Measurements from ENCODE around the gene IPO13. TPM values are rescaled to one million over a fixed set of nuclear protein-coding genes. Genes with fewer than 3 reads are reported as not detected.

IPO13 gene
- total RNA-seq, 2 donors from 2014 or later: 18.6 to 21.5 TPM

DNA sequence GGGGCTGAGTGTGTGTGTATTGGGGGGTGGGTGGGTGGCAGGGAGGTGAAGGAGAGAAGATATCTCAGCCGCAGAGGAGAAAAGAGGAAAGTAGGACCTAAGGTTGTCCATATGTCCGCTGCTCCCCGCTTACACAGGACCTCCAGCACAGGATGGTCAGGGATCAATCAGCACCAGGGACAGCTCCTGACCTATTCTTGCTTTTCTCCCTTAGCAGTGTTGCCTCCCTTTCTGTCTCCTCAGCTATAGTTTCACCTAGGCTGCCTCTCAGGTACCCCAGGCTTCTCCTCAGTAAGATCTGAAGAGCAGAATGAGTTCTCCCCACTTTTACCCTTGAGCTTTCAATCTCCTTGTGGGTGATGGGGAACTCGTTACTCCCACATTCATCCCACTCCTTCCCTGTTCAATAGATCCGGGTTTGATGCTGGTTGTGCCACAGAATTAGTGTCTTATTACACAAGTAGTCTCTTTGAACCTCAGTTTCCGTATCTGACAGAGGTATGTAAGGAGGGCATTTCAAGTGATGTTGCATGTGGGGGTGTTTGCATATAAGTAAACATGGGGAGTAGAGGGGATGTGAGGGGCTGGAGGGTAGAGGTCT is 21.7 kb downstream of the IPO13 start:
- Mint-ChIP-seq H3K4me1 (peaks cover 1% of the 10 kb centered on the region), H3K4me3 (no peak overlapping the region), H3K36me3 (ENCODE audit: low read depth) (peaks cover 17% of the 10 kb centered on the region), H3K9me3 (no peaks in the 10 kb centered on the region), H3K27me3 (ENCODE audit: insufficient read depth) (no peaks in the 10 kb centered on the region), H3K27ac (no peak overlapping the region)
- no peak overlapping the region for H3K4me3 ChIP-seq (ENCODE audit: low read length)
- TF ChIP-seq CTCF (conservative IDR thresholded peaks at IDR 0.05): no peak
- no peaks in the 10 kb centered on the region for H3K4me1 ChIP-seq (ENCODE audit: control insufficient read depth, insufficient read depth, low read length)
- H3K9ac ChIP-seq (ENCODE audit: extremely low read depth, low read length, poor library complexity, severe bottlenecking): no peak overlapping the region
- WGBS, 2 experiments (ENCODE audit: insufficient coverage in 1 of 2, insufficient read length in 1 of 2): 89 to 91% methylated on average over 4 to 6 of the region's 6 CpGs
- H3K9me3 ChIP-seq (ENCODE audit: control insufficient read depth, low read length): no peaks in the 10 kb centered on the region
- H3K27ac ChIP-seq (ENCODE audit: low read depth, low read length): no peak overlapping the region
- H3K36me3 ChIP-seq (ENCODE audit: control insufficient read depth, insufficient read depth, low read length): peaks cover 19% of the 10 kb centered on the region
- H3K27me3 ChIP-seq (ENCODE audit: control insufficient read depth, insufficient read depth, low read length, poor library complexity, severe bottlenecking): no peaks in the 10 kb centered on the region
- peak; percentile 90 for DNase-seq

DNA sequence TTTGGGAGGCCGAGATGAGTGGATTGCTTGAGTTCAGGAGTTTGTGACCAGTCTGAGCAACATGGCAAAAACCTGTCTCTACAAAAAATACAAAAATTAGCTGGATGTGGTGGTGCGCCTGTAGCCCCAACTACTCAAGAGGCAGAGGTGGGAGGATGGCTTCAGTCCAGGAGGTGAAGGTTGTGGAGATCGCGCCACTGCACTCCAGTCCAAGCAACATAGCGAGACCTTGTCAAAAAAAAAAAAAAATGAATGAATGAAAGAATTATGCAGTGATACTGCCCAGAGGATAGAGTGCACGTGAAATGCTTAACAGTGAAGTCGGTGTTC is 22.6 kb downstream of the IPO13 start:
- Histone ChIP-seq H3K9me3 (ENCODE audit: control insufficient read depth, low read length) (no peaks in the 10 kb centered on the region), H3K27me3 (ENCODE audit: control insufficient read depth, insufficient read depth, low read length, poor library complexity, severe bottlenecking) (no peaks in the 10 kb centered on the region), H3K9ac (ENCODE audit: extremely low read depth, low read length, poor library complexity, severe bottlenecking) (no peak overlapping the region), H3K36me3 (ENCODE audit: control insufficient read depth, insufficient read depth, low read length) (peaks cover 19% of the 10 kb centered on the region), H3K4me1 (ENCODE audit: control insufficient read depth, insufficient read depth, low read length) (no peaks in the 10 kb centered on the region), H3K27ac (ENCODE audit: low read depth, low read length) (no peak overlapping the region), H3K4me3 (ENCODE audit: low read length) (peak overlapping the region; percentile 93)
- no peak for TF ChIP-seq CTCF (conservative IDR thresholded peaks at IDR 0.05)
- peaks cover 9% of the 10 kb centered on the region for H3K4me1 Mint-ChIP-seq
- peak overlapping the region; percentile 94 for H3K4me3 Mint-ChIP-seq
- H3K9me3 Mint-ChIP-seq: no peaks in the 10 kb centered on the region
- WGBS, 2 experiments (ENCODE audit: insufficient coverage in 1 of 2, insufficient read length in 1 of 2): 64 to 65% methylated on average over 6 to 7 of the region's 7 CpGs
- DNase-seq: no peak
- H3K27me3 Mint-ChIP-seq (ENCODE audit: insufficient read depth): no peaks in the 10 kb centered on the region
- peaks cover 17% of the 10 kb centered on the region for H3K36me3 Mint-ChIP-seq (ENCODE audit: low read depth)
- H3K27ac Mint-ChIP-seq: no peak overlapping the region

DNA sequence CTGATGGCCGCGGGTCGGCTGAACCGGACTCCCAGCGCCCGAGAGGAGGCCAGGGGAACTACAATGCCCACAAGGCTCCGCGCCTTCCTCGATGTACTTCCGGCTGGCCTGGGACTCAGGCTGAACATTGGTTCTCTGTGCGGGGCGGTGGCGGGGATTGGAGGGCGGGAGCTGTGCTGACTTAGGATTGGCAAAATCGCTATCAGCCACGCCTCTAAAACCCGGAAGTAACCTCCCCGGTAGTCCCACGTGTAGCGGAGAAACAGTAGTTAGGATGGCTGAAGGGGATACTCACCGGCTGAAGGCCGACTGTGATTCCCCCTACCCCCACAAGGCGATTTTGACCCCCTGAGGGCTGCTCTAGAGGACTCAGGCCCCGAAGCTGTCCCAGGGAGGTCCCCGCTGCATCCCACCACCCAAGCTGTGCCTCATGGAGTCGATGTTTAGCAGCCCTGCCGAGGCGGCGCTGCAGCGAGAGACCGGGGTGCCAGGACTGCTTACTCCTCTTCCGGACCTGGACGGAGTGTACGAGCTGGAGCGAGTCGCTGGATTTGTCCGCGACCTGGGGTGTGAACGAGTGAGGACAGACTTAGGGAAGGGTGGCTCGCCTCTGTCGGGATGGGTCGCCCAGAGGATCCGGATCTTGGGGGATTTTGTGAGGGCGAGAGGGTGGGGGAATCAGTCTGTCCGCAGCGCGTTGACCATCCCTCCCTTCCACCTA is 23.2 kb downstream of the IPO13 start, which contains the start of gene DPH2:
DPH2 (plus strand) TSS at position 265 of the 721 bp plus-strand sequence; CDS start at position 431, 166 bp downstream.
- H3K9me3 ChIP-seq (ENCODE audit: control insufficient read depth, low read length): no peaks in the 10 kb centered on the region
- peaks cover 17% of the 10 kb centered on the region for H3K36me3 Mint-ChIP-seq (ENCODE audit: low read depth)
- no peaks in the 10 kb centered on the region for H3K9me3 Mint-ChIP-seq
- peak within 1 kb of the TSS; percentile 93 for H3K4me3 ChIP-seq (ENCODE audit: low read length)
- peak within 1 kb of the TSS; percentile 39 for H3K9ac ChIP-seq (ENCODE audit: extremely low read depth, low read length, poor library complexity, severe bottlenecking)
- peak; percentile 99 for DNase-seq
- no peak within 1 kb of the TSS for H3K27ac ChIP-seq (ENCODE audit: low read depth, low read length)
- peak within 1 kb of the TSS; percentile 82 for H3K27ac Mint-ChIP-seq
- no peaks in the 10 kb centered on the region for H3K27me3 Mint-ChIP-seq (ENCODE audit: insufficient read depth)
- H3K27me3 ChIP-seq (ENCODE audit: control insufficient read depth, insufficient read depth, low read length, poor library complexity, severe bottlenecking): no peaks in the 10 kb centered on the region
- H3K4me3 Mint-ChIP-seq: peak within 1 kb of the TSS; percentile 94
- WGBS, 2 experiments (ENCODE audit: insufficient coverage in 1 of 2, insufficient read length in 1 of 2): 0% methylated on average over 6 to 46 of the region's 47 CpGs
- no peaks in the 10 kb centered on the region for H3K4me1 ChIP-seq (ENCODE audit: control insufficient read depth, insufficient read depth, low read length)
- peaks cover 9% of the 10 kb centered on the region for H3K4me1 Mint-ChIP-seq
- peak; percentile 31 for TF ChIP-seq CTCF (conservative IDR thresholded peaks at IDR 0.05)
- peaks cover 19% of the 10 kb centered on the region for H3K36me3 ChIP-seq (ENCODE audit: control insufficient read depth, insufficient read depth, low read length)
